GM12873 (cell line): ENCODE results near the gene LAMTOR5.

Experiments used
- TF ChIP-seq, protein P1 (sequence below): IDR thresholded peaks from 2 replicates; pipeline ENCODE4 v1.5.1; 2012; ENCODE audit warnings: low read depth, mild to moderate bottlenecking, moderate library complexity, low read length, control low read depth; ENCODE audit not compliant: insufficient read depth; ENCODE audit errors: missing control alignments

LAMTOR5 gene

DNA sequence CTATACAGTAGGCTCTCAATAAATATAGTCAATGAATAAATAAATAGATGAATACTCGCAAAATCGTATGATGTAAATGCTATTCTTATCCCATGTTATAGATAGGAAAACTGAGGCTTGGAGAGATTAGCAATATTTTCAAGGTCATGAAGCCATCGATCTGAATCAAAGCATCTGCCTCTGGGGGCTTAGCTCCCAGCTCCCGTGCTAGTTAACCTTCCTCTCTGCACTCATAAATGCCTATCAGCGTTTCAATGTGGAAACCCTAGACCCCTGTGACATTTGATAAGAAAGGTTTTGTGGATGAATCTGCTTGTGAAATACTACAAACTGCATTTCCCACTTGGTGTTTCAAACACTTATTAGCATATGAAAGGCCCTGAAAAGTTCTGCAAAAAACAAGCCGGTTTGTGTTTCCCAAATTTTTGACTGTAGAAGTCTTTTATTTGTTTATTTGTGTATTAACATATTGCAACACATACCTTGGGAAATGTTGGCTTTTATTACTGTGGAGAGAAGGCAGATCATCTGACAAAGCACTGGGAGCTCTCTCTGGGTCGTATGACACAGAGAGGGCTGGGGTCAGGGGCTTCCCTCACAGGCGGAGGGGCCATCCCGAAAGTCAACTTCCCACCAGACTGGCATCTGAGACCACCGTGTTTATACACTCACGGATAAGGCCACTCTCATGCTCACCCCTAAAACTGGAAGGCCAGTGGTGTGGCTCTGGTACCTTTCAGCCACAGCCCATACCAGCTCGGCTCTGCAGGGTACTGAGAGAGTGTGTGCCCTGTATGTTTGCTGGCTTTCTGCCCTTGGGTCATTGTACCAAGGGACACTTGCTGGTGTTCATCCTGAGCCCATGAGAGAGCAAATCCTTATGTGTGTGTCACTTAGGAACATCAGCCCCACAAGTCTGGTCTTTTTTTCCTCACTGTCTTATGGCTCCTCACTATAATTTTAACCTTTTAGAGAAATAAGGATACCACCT lies 42.5 kb upstream of the LAMTOR5 start:
- TF ChIP-seq, protein P1, sequence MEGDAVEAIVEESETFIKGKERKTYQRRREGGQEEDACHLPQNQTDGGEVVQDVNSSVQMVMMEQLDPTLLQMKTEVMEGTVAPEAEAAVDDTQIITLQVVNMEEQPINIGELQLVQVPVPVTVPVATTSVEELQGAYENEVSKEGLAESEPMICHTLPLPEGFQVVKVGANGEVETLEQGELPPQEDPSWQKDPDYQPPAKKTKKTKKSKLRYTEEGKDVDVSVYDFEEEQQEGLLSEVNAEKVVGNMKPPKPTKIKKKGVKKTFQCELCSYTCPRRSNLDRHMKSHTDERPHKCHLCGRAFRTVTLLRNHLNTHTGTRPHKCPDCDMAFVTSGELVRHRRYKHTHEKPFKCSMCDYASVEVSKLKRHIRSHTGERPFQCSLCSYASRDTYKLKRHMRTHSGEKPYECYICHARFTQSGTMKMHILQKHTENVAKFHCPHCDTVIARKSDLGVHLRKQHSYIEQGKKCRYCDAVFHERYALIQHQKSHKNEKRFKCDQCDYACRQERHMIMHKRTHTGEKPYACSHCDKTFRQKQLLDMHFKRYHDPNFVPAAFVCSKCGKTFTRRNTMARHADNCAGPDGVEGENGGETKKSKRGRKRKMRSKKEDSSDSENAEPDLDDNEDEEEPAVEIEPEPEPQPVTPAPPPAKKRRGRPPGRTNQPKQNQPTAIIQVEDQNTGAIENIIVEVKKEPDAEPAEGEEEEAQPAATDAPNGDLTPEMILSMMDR: no peak

DNA sequence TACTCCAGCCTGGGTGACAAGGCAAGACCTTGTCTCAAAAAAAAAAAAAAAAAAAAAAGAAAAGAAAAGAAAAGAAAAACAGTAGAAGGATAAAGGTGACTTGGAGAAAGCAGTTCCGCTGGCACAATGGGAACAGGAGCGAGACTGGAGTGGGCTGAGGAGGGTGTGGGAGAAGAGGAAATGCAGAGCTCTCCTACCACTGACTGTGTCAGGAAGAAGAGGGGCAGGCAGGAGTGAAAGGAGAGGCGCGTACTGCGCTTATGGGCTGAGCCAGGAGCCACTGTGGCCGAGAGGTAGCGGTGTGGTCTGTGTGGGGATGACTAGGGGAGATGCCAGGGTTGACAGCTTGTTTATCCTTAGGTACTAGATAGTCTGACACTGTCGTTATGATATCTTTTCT lies 37.1 kb upstream of the LAMTOR5 start:
- TF ChIP-seq, protein P1: no peak

DNA sequence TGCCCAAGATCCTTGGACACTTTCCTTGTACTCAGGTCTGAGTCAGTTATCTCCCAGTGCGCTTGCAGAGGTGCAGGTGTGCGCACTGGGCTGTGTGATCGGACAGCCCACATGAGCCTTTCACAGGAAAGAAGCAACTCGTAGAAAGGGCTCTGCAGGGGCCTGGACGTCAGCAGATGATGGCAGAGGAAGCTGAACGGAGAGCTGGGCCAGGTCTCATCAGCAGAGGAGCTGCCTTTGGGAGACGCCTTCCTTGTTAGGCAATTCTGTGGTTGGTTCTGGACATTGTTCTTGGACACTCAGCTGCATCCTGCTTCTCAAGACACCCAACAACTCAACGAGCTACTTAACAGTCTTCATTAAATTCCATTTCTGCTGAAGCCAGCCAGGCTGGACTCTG lies 36.0 kb upstream of the LAMTOR5 start:
- TF ChIP-seq, protein P1: no peak

DNA sequence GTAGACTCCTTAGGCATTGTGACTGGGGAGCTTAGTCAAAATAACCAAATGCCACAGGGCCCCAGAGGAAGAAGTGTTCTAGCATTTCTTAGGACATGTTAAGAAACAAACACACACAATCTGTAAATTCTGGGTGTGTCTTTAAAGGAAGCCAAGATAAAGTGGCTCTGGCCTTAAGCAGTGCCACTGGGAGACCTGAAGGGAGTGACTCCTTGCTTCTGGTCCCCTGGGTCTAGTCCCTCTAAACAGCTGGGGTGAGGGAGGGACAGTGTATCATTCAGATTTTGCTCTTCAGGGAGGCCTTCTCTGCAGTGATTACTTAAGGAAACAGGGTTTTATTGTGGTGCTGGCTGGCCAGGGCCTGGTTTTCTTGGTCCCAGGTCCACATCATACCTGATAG lies 34.4 kb upstream of the LAMTOR5 start:
- TF ChIP-seq, protein P1: no peak

DNA sequence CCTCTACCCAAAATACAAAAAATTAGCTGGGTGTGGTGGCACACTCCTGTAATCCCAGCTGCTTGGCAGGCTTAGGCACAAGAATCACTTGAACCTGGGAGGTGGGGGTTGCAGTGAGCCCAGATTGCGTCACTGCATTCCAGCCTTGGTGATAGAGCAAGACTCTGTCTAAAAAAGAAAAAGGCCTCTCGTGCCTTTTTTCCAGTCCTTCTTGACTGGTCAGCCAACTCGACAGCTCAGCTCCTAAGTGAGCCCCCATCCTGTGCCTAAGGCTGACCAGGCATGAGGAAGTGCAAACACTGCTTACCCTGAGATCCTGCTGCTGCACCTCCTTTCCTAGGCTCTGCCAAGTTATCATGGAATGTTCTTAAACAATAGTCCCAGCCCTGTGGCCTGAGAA lies 33.4 kb upstream of the LAMTOR5 start:
- TF ChIP-seq, protein P1: no peak

DNA sequence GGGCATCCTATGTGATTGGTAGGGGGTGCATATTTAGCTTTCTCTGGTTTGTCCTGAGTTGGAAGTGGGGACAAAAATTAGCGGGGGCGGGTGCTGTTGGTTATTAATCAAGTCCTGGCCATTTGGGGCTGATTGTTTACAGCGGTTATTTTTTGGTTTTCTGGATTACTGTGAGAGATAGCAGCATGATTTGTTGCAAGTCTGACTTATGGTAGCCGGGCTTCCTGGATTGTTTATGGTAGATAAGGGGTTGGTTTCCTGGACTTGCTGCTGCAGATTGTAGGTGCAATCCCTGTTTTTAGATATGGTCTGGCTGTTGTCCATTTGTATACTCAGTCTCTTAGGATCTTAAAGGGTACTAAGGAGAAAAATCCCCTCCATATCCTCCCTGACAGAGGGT lies 31.4 kb upstream of the LAMTOR5 start:
- TF ChIP-seq, protein P1: no peak

DNA sequence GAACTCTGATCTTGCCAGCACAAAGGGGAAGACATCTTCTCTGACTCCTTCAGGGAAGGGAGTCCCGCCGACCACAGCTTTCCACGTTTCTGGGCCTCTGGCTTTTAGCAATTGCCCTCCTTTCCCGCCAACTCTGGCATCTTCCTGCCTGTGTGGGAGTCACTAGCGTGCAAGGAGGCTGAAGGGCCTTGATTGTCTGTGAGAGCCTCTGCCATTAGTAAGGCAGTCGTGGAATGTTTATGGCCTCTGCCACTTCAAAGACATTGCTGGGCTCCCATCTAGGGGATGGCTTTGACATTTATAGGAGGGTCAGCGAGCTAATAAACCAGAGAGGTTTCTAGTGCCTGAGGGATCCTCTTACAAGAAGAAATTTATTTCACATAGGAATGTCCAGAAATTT lies 29.1 kb upstream of the LAMTOR5 start:
- TF ChIP-seq, protein P1: no peak
